ENCODE data around the gene GRB10.

Gene GRB10

GRCh38 chr7:50637725-50638643, 144.7 kb downstream of the GRB10 start:
- DNase-seq (ENCODE audit: low read depth in 2 of 2), result no peak

- no peak for DNase-seq (ENCODE audit: low read depth in 2 of 2)
Observed at GRCh38 chr7:50634378-50634777, 148.3 kb downstream of the GRB10 start.

- no peak for DNase-seq (ENCODE audit: low read depth in 2 of 2)
Observed at GRCh38 chr7:50633414-50633710, 149.3 kb downstream of the GRB10 start.

- DNase-seq (ENCODE audit: low read depth in 2 of 2), result peak; percentile 21 to 39
Observed at GRCh38 chr7:50632561-50633413, 149.9 kb downstream of the GRB10 start.

- DNase-seq (ENCODE audit: low read depth in 2 of 2), result no peak
Observed at GRCh38 chr7:50631639-50632038, 151.1 kb downstream of the GRB10 start.

- DNase-seq (ENCODE audit: low read depth in 2 of 2), result no peak
Observed at GRCh38 chr7:50631100-50631499, 151.6 kb downstream of the GRB10 start.

GRCh38 chr7:50629238-50629901, 153.3 kb downstream of the GRB10 start:
- DNase-seq (ENCODE audit: low read depth in 2 of 2), result no peak

GRCh38 chr7:50628434-50629084, 154.1 kb downstream of the GRB10 start:
- DNase-seq (ENCODE audit: low read depth in 2 of 2), result no peak

GRCh38 chr7:50627824-50628361, 154.8 kb downstream of the GRB10 start:
- no peak for DNase-seq (ENCODE audit: low read depth in 2 of 2)

GRCh38 chr7:50626286-50626685, 156.4 kb downstream of the GRB10 start:
- DNase-seq (ENCODE audit: low read depth in 2 of 2), result no peak

- DNase-seq (ENCODE audit: low read depth in 2 of 2), result no peak
Observed at GRCh38 chr7:50625360-50625759, 157.3 kb downstream of the GRB10 start.

GRCh38 chr7:50622821-50623220, 159.9 kb downstream of the GRB10 start:
- no peak for DNase-seq (ENCODE audit: low read depth in 2 of 2)

- DNase-seq (ENCODE audit: low read depth in 2 of 2), result no peak
Observed at GRCh38 chr7:50621973-50622490, 160.7 kb downstream of the GRB10 start.

- DNase-seq (ENCODE audit: low read depth in 2 of 2), result no peak
Observed at GRCh38 chr7:50621206-50621605, 161.5 kb downstream of the GRB10 start.

- DNase-seq (ENCODE audit: low read depth in 2 of 2), result no peak
Observed at GRCh38 chr7:50620433-50620832, 162.3 kb downstream of the GRB10 start.

- no peak for DNase-seq (ENCODE audit: low read depth in 2 of 2)
Observed at GRCh38 chr7:50619684-50620083, 163.0 kb downstream of the GRB10 start.

- DNase-seq (ENCODE audit: low read depth in 2 of 2), result no peak
Observed at GRCh38 chr7:50618281-50618680, 164.4 kb downstream of the GRB10 start.

GRCh38 chr7:50615519-50616080, 167.1 kb downstream of the GRB10 start:
- no peak for DNase-seq (ENCODE audit: low read depth in 2 of 2)

- no peak for DNase-seq (ENCODE audit: low read depth in 2 of 2)
Observed at GRCh38 chr7:50614721-50615518, 167.8 kb downstream of the GRB10 start.

GRCh38 chr7:50613473-50613872, 169.2 kb downstream of the GRB10 start:
- DNase-seq (ENCODE audit: low read depth in 2 of 2), result no peak
